ENCODE measurements around the gene BORCS5. TPM values are rescaled to one million over a fixed set of nuclear protein-coding genes. Genes with fewer than 3 reads are reported as not detected.

The BORCS5 gene
- total RNA-seq, 1 experiment from 2014 or later = 7.8 TPM

DNA sequence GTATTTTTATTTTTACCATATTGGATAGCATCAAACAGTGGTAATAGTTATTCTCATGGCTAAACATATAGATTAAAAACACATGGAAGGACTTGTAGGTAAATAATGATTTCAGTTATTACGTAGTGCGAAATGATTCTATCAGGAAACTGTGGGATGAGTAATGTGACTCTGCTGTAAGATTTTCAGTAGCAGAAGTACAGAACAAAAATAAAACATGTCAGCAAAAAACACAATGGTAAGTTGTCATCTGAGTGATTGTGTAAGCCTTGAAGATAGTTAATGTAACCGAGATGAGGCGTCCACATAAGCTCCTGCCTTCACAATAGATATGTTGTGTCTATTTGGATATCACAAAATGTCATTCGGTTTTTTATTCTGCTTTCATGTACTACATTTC, 99.8 kb downstream of the BORCS5 start:
- intact Hi-C loops (cut with micrococcal nuclease; ENCODE audit: unreplicated experiment) = no loop called here
- Histone ChIP-seq H3K4me1 (ENCODE audit: control insufficient read depth, insufficient read depth, low read length) (no peaks in the 10 kb centered on the region), H3K4me3 (ENCODE audit: low read depth in 2 of 2, low read length in 2 of 2) (no peak overlapping the region), H3K27me3 (ENCODE audit: control insufficient read depth, insufficient read depth, low read length) (no peaks in the 10 kb centered on the region), H3K27ac (ENCODE audit: low read length) (no peak overlapping the region), H3K36me3 (ENCODE audit: control insufficient read depth, insufficient read depth, low read length) (no peaks in the 10 kb centered on the region), H3K9me3 (ENCODE audit: control insufficient read depth, insufficient read depth, low read depth, low read length) (no peaks in the 10 kb centered on the region)
- no TSS peak for BruUV-seq (replicated peaks)
- DNase-seq (ENCODE audit: low read depth, low spot score) = no peak
- no peak for ATAC-seq
- in situ Hi-C loops (cut with HindIII; ENCODE audit: low pct_unique_long_range_greater_than_20kb, low sequenced_read_pairs) = no loop called here
- ChIA-PET CTCF (no interaction called here), POLR2A (no interaction called here)
- TF ChIP-seq, protein P1, sequence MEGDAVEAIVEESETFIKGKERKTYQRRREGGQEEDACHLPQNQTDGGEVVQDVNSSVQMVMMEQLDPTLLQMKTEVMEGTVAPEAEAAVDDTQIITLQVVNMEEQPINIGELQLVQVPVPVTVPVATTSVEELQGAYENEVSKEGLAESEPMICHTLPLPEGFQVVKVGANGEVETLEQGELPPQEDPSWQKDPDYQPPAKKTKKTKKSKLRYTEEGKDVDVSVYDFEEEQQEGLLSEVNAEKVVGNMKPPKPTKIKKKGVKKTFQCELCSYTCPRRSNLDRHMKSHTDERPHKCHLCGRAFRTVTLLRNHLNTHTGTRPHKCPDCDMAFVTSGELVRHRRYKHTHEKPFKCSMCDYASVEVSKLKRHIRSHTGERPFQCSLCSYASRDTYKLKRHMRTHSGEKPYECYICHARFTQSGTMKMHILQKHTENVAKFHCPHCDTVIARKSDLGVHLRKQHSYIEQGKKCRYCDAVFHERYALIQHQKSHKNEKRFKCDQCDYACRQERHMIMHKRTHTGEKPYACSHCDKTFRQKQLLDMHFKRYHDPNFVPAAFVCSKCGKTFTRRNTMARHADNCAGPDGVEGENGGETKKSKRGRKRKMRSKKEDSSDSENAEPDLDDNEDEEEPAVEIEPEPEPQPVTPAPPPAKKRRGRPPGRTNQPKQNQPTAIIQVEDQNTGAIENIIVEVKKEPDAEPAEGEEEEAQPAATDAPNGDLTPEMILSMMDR (IDR thresholded peaks at IDR 0.05) = no peak
- TF ChIP-seq TCF7L2 (IDR thresholded peaks at IDR 0.05; ENCODE audit: low read depth, low read length) (no peak), POLR2AphosphoS5 (IDR thresholded peaks at IDR 0.05; ENCODE audit: low read depth, low read length) (no peak)

GRCh38 chr12:12460935-12461922, 104.4 kb downstream of the BORCS5 start:
- DNase-seq (ENCODE audit: low read depth, low spot score) (no peak), ATAC-seq (no peak)
- Histone ChIP-seq H3K27me3 (ENCODE audit: control insufficient read depth, insufficient read depth, low read length) (no peaks in the 10 kb centered on the region), H3K27ac (ENCODE audit: low read length) (no peak overlapping the region), H3K9me3 (ENCODE audit: control insufficient read depth, insufficient read depth, low read depth, low read length) (no peaks in the 10 kb centered on the region), H3K4me3 (ENCODE audit: low read depth in 2 of 2, low read length in 2 of 2) (no peak overlapping the region), H3K4me1 (ENCODE audit: control insufficient read depth, insufficient read depth, low read length) (no peaks in the 10 kb centered on the region), H3K36me3 (ENCODE audit: control insufficient read depth, insufficient read depth, low read length) (no peaks in the 10 kb centered on the region)
- ChIA-PET POLR2A (no interaction called here), CTCF (no interaction called here)
- TF ChIP-seq POLR2AphosphoS5 (IDR thresholded peaks at IDR 0.05; ENCODE audit: low read depth, low read length) = no peak
- TF ChIP-seq, protein P1 (IDR thresholded peaks at IDR 0.05) = no peak
- no peak for TF ChIP-seq SIN3A (IDR thresholded peaks at IDR 0.05; ENCODE audit: borderline replicate concordance, insufficient read depth, low read depth, low read length)
- no peak for TF ChIP-seq REST (IDR thresholded peaks at IDR 0.05; ENCODE audit: insufficient read depth in 1 of 2, low read depth in 2 of 2, low read length in 1 of 2)
- TF ChIP-seq TCF7L2 (IDR thresholded peaks at IDR 0.05; ENCODE audit: low read depth, low read length) = no peak
- no TSS peak for BruUV-seq (replicated peaks)
- intact Hi-C loops (cut with micrococcal nuclease; ENCODE audit: unreplicated experiment) (no loop called here), in situ Hi-C loops (cut with HindIII; ENCODE audit: low pct_unique_long_range_greater_than_20kb, low sequenced_read_pairs) (no loop called here)

Data from Panc1 (cell line).